Natural killer cell treated with Interleukin-12 subunit alpha and Interleukin-12 subunit beta and Interleukin-15 and Interleukin-18, amount 100 ng/mL, for 72 hours (primary cell): ENCODE measurements around the gene CELF2. TPM values are rescaled to one million over a fixed set of nuclear protein-coding genes. Genes with fewer than 3 reads are reported as not detected.

ENCODE experiments used
- ATAC-seq, 2 donors: fragments of 150-1000 bp; cut with Tn5 transposase in 1 of 2; sonication (Bioruptor Pico), chemical (Tn5 transposase) in 1 of 2; 2 replicates each; pipeline ENCODE4 v1.10.0; 2021
- DNase-seq: peaks from one replicate; pipeline ENCODE4 v3.0.0; 2022; ENCODE audit warnings: low spot score
- H3K27ac Mint-ChIP-seq, 2 donors: 1 replicate in 1 of 2; 2 replicates in 1 of 2; pipeline ENCODE4 v1.8.0; 2022; ENCODE audit warnings: mixed read lengths in 2 of 2, mild to moderate bottlenecking in 1 of 2, moderate library complexity in 1 of 2
- H3K27me3 Mint-ChIP-seq, 2 donors: 1 replicate in 1 of 2; 2 replicates in 1 of 2; pipeline ENCODE4 v1.8.0; 2022; ENCODE audit warnings: mixed read lengths in 2 of 2
- H3K36me3 Mint-ChIP-seq: one replicate; pipeline ENCODE4 v1.8.0; 2022; ENCODE audit warnings: mixed read lengths
- H3K4me1 Mint-ChIP-seq, 2 donors: 1 replicate in 1 of 2; 2 replicates in 1 of 2; pipeline ENCODE4 v1.8.0; 2022; ENCODE audit warnings: low read depth in 2 of 2, mixed read lengths in 2 of 2, mild to moderate bottlenecking in 1 of 2
- H3K4me3 Mint-ChIP-seq: one replicate; pipeline ENCODE4 v1.8.0; 2022; ENCODE audit warnings: mixed read lengths
- H3K9me3 Mint-ChIP-seq: 2 replicates; pipeline ENCODE4 v1.8.0; 2022; ENCODE audit warnings: mixed read lengths
- total RNA-seq, 2 donors: library from RNA; stranded (reverse); gene quantifications; one replicate each; pipeline ENCODE4 v1.2.3, GENCODE V29; 2022

CELF2 gene
- total RNA-seq, 2 donors from 2014 or later, result 185 to 208 TPM

DNA sequence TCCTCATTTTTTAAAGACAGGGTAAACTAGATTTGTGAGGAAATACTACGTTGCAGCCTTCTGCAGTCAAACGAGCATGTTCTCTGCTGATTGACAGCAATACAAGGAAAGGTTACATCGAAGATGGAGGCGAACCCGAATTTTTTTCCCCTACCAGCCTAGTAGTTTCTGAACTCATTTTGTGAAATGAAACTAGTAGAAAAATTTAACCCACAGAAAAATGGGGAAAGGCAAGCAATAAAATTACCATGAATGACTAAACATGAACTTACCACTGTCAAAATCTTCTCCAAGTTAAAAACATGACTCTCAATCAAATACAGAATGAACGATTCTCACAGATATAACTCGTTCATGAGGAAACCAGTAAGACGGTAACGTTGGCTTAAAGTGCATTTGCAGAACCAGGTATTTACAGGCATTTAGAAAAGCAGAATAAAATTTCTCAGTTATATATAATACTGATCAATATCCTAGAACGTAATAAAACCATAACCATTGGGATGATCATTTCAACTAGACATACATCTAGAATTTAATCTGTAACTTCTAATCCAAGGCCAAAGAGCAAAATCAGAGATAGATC, 73.9 kb downstream of the CELF2 start:
- no peaks in the 10 kb centered on the region for H3K36me3 Mint-ChIP-seq
- DNase-seq (no peak), ATAC-seq (peak in 1 of 2 donors; percentile 44)
- H3K9me3 Mint-ChIP-seq, result no peaks in the 10 kb centered on the region
- peak overlapping the region in 1 of 2 donors; percentile 53 for H3K27ac Mint-ChIP-seq
- H3K27me3 Mint-ChIP-seq, result peaks cover 4 to 11% of the 10 kb centered on the region in 2 donors
- peak overlapping the region; percentile 34 for H3K4me3 Mint-ChIP-seq
- H3K4me1 Mint-ChIP-seq, result peaks cover 0 to 12% of the 10 kb centered on the region in 2 donors

DNA sequence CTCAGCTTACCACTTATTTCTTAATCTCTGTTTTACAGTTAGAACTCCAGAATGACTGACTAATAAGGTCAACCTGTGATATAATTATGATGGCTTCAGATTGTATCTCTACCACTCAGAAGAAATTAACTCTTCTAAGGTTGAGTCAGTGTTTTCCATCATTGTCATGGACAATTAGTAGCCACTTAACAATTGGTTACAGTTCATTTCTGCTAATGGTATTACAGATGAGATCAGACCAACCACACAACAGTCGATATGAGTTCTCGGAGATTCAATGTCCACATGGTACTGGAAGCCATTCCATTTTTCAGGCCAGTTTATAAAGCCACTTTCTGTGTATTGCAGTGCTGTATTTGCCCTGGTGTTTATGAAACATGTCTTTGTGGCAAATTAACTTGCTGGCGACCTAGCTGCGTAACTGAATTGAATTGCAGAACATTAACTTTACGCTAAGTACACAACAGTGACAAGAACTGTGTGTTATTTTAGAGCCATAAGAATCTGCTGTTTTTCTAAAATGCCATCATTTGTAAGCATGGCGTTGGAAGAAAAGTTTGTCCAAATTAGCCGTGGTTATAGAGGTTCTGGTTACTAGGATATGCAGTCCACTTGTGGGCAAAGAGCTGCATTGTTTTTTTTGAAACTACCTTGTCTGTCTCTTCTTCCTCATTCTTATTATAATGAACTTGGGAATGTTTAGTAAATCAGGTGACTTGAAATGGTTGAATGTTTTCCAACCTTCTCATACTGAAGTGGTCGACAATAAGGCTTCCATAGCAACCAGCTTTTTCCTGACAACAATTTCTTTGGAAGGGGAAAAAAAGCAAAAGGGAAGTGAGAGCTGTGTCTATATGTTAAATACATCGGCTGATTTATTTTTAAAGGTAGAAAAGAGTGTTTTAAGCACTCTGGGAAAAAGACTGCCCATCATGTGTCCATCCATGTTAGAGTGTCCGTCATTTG, 76.4 kb downstream of the CELF2 start:
- Mint-ChIP-seq H3K27me3 (peaks cover 4 to 11% of the 10 kb centered on the region in 2 donors), H3K9me3 (no peaks in the 10 kb centered on the region), H3K4me1 (peaks cover 0 to 12% of the 10 kb centered on the region in 2 donors), H3K4me3 (no peak overlapping the region), H3K27ac (no peak overlapping the region), H3K36me3 (no peaks in the 10 kb centered on the region)
- DNase-seq (no peak), ATAC-seq (no peak)

DNA sequence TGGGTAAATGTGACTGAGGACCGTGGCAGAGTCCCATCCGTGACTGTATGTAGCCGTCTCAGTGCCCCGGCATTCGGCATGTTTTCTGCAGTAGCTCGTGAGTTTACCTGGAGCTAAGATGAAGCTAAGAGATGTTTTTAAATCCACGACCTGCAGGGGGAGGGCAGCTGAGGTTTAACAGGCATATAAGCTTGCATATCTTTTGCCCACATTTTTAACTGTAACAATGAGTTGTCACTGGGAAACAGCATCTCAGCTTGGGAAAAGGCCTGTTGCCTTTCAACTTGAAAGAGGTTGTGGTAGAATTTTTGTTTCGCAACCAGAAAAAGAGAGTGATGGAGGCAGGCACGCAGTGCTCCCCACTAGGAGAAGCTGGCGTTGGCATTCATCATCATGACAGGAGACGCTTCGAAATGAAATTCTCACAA, 77.7 kb downstream of the CELF2 start:
- no peak for DNase-seq
- H3K27ac Mint-ChIP-seq, result no peak overlapping the region
- no peak overlapping the region for H3K4me3 Mint-ChIP-seq
- H3K36me3 Mint-ChIP-seq, result no peaks in the 10 kb centered on the region
- H3K9me3 Mint-ChIP-seq, result no peaks in the 10 kb centered on the region
- H3K27me3 Mint-ChIP-seq, result peaks cover 4 to 11% of the 10 kb centered on the region in 2 donors
- ATAC-seq, result no peak
- H3K4me1 Mint-ChIP-seq, result peaks cover 0 to 12% of the 10 kb centered on the region in 2 donors

DNA sequence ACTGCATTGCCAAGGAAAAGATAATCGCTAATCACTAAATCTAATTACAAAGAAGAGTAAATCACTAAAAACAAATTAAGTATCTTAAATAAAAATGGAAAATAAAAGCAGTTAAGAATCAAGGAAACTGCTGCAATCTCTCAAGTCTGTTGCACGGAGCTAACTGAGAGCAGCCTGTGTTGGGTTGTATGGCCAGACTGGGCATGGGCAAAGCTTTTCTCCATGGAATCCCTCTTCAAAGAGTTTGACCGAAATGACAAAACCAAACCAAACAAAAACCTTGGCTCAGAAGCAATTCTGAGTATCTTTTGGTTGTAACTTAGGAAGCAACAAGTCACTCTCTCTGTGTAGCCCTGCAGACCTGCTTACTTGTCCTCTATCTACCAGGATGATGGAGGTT, 78.8 kb downstream of the CELF2 start:
- DNase-seq, result no peak
- H3K27me3 Mint-ChIP-seq, result peaks cover 4 to 19% of the 10 kb centered on the region in 2 donors
- H3K9me3 Mint-ChIP-seq, result no peaks in the 10 kb centered on the region
- no peaks in the 10 kb centered on the region for H3K36me3 Mint-ChIP-seq
- no peak overlapping the region for H3K27ac Mint-ChIP-seq
- no peak for ATAC-seq
- H3K4me3 Mint-ChIP-seq, result no peak overlapping the region
- peaks cover 0 to 10% of the 10 kb centered on the region in 2 donors for H3K4me1 Mint-ChIP-seq

DNA sequence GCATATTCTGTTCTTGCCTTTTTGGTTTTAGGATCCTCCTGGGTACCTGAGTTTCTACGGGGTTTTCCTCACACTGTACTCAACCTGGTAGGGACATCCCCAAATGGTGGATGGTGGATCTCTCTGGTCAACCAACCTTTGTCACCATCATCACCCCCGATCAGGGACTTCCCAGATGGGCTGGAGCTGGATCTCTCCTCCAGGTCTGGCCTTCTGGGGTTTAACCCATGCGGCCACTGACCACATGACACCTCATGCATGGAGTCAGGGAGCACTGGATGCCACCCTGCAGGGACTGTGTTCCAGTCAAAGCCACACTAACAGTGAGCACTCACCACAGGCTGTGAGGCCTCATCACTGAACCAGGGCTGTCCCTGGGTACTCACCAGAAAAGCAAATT, 80.0 kb downstream of the CELF2 start:
- Mint-ChIP-seq H3K4me3 (no peak overlapping the region), H3K27me3 (peaks cover 4 to 22% of the 10 kb centered on the region in 2 donors), H3K9me3 (no peaks in the 10 kb centered on the region), H3K4me1 (no peaks in the 10 kb centered on the region), H3K27ac (no peak overlapping the region), H3K36me3 (no peaks in the 10 kb centered on the region)
- ATAC-seq, result peak; percentile 43 to 56
- no peak for DNase-seq

DNA sequence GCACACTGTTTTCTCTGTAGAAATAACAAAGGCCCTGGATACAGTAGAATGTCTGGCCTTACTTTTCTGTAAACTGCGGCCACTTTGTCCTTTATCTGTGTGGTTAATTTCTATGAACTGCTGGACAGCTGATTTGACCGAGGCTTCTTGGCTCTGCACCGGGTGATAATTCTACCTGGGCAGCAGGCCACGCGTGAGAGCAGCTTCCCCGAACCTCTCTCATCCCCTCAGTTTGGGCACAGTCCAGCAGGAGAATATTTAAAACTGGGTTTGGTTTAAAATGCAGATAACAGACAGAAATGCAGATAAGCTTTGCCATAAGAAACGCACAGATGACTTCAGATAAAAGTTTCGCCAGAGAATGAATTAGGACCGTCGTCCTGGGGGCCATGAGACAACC, 81.0 kb downstream of the CELF2 start:
- Mint-ChIP-seq H3K4me3 (no peak overlapping the region), H3K27me3 (peaks cover 7 to 26% of the 10 kb centered on the region in 2 donors), H3K4me1 (no peaks in the 10 kb centered on the region), H3K36me3 (no peaks in the 10 kb centered on the region), H3K27ac (no peak overlapping the region), H3K9me3 (no peaks in the 10 kb centered on the region)
- DNase-seq (no peak), ATAC-seq (no peak)

DNA sequence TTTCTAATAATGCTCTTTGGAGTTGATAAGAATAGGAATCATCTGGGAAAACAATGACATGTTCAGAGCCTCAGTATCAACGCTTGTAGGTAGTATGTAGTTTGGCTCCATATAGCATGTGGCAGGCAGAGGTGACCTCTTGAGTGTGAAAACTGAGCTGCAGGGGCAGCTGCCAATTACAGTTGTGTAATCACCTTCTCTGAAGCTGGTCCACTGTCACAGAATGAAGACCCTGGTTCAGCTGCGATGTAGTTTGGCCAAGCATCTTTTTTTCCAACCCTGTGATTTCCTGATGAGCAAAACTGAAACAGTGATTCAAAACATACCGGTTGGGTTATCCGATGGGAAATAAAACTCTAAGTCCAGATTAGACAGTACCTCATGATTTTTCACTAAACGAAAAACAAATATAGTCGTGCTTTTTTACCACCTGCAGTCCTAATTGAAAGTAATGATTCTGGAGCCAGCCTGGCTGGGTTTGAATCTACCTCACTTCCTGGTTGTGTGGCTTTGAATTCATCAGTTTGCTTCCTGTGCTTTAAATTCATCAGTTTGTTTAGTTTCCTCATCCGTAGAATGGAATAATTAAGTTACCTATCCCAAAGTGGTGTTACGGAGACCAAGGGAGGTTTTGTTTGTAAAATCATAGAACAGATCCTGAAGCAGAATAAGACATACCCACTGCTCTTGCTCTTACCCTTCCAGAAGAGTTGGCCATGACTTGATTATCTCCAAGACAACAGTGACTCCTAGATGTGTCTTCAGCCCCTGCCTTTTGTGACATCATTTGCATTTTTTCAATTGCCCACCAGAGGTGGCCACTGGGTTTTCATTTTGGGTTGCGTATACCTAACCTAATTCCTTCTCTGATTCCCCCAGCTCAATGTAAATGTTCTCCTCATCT, 87.4 kb downstream of the CELF2 start:
- peak overlapping the region in 1 of 2 donors; percentile 13 for H3K27ac Mint-ChIP-seq
- ATAC-seq (peak in 1 of 2 donors; percentile 48), DNase-seq (no peak)
- H3K9me3 Mint-ChIP-seq, result no peaks in the 10 kb centered on the region
- peaks cover 11 to 22% of the 10 kb centered on the region in 2 donors for H3K4me1 Mint-ChIP-seq
- peaks cover 2 to 16% of the 10 kb centered on the region in 2 donors for H3K27me3 Mint-ChIP-seq
- no peaks in the 10 kb centered on the region for H3K36me3 Mint-ChIP-seq
- H3K4me3 Mint-ChIP-seq, result peak overlapping the region; percentile 48

DNA sequence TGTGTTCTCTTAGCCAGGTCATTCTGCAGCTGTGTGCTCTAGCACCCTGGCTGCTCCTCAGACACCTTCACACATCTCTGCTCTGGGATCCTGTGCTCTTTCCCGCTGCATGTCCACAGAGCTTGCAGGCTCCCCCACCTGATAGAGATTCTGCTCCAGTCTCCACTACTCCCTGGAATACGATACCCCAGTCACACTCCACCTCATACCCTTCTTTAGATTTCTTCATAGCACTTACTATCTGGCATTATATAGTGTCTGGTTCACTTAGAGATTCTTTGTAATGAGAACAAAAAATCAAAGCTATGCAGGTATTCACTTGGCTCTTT, 88.0 kb downstream of the CELF2 start:
- Mint-ChIP-seq H3K27me3 (peaks cover 2 to 14% of the 10 kb centered on the region in 2 donors), H3K27ac (peak overlapping the region in 1 of 2 donors; percentile 13), H3K4me3 (peak overlapping the region; percentile 48), H3K4me1 (peaks cover 11 to 22% of the 10 kb centered on the region in 2 donors), H3K9me3 (no peaks in the 10 kb centered on the region), H3K36me3 (no peaks in the 10 kb centered on the region)
- no peak for ATAC-seq
- DNase-seq, result no peak

DNA sequence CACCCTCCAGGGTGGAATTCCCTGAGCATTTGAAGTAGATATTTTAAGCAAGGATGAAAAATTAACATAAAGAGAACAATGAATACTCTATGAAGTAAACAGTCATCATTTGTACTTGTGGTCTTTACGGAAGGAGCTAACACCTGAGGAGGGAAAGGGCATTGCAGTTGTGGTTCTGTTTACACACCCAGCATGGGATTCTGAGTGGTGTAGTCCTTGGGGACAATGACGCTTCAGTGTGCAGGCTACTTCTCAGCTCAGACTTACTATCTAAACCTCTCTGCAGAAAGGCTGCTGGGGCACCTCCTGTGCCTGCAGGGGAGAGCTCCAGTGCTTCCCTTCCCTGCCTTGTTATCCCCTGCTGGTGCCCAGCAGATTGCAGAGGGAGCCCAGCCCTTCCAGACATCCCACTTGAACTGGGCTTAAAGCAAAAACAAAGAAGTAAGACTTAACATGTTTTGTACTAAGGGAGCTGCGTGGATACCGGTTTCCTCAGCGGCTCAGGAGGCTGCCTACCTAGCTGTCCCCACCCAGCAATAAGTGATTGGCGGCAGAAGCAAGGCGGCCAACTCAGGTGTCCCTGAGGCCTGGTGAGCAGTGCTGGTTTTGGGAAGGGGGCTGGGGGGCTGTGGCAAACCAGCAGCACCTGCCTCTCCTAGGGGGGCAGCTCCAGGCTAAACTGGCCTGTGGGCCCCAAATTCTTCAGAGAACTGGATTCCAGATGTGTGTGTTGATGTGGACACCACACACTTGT, 89.1 kb downstream of the CELF2 start:
- H3K27me3 Mint-ChIP-seq, result peaks cover 2 to 7% of the 10 kb centered on the region in 2 donors
- peak overlapping the region in 1 of 2 donors; percentile 13 for H3K27ac Mint-ChIP-seq
- no peaks in the 10 kb centered on the region for H3K9me3 Mint-ChIP-seq
- DNase-seq, result no peak
- no peak overlapping the region for H3K4me3 Mint-ChIP-seq
- ATAC-seq, result peak; percentile 33 to 52
- H3K4me1 Mint-ChIP-seq, result peaks cover 11 to 22% of the 10 kb centered on the region in 2 donors
- H3K36me3 Mint-ChIP-seq, result no peaks in the 10 kb centered on the region

DNA sequence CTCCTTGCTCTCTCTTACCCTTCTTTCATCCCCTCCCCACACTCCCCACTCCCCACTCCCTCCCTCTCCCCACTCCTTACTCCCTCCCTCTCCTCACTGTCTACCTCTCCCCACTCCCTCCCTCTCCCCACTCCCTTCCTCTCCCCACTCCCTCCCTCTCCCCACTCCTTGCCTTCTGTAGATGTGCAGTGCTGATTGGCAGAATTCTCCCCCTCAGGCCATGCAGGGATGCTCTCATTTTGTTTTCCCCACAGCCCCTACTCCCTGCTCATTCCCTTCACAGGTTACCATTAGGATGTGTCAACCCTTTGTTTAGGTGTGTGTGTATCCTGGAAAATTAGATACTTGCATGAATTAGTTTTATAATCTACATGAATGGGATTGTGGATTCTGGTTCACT, 90.3 kb downstream of the CELF2 start:
- Mint-ChIP-seq H3K27ac (peak overlapping the region; percentile 15 to 21), H3K4me1 (peaks cover 14 to 23% of the 10 kb centered on the region in 2 donors), H3K36me3 (no peaks in the 10 kb centered on the region), H3K4me3 (no peak overlapping the region), H3K27me3 (peaks cover 0 to 1% of the 10 kb centered on the region in 2 donors), H3K9me3 (no peaks in the 10 kb centered on the region)
- ATAC-seq (no peak), DNase-seq (no peak)

DNA sequence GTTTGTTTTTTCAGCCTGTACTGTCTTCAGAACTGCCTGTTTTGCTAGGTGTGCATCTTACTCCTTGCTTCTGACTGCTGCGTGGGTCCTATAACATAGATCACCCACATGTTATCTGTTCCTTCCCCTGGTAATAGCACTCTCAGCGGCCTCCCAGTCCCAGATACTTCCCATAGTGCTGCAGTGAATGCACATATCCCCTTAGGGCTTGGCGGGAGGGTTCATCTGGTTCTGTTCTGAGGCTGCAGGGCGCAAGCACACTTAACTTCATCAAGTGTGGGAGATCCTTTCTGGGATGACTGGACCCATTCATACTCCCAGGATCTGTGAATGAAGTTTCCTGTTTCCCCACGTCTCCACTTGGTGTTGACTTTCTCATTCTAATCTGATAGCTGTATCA, 90.7 kb downstream of the CELF2 start:
- peak overlapping the region; percentile 15 to 21 for H3K27ac Mint-ChIP-seq
- H3K36me3 Mint-ChIP-seq, result no peaks in the 10 kb centered on the region
- no peaks in the 10 kb centered on the region for H3K9me3 Mint-ChIP-seq
- DNase-seq (no peak), ATAC-seq (no peak)
- H3K4me1 Mint-ChIP-seq, result peaks cover 17 to 27% of the 10 kb centered on the region in 2 donors
- no peak overlapping the region for H3K4me3 Mint-ChIP-seq
- H3K27me3 Mint-ChIP-seq, result no peaks in the 10 kb centered on the region

DNA sequence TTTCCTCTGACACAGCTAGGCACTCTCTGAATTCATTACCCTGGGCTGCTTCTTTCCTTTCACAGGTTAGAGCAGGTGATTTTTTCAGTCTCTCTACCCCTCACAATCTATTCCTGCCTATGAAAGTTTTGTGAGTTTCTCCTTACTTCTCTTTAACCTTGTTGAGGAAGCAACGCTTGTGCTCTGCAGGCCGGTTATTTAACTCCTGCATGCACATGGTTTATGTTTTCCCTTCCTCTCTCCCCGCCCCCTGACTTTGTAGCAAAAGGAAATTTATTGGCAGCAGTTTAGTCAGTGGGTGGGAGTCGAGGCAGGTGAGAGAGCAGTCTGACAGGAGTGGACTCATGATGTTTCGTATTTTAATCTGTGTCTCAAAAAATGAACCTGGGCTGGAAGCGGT, 91.9 kb downstream of the CELF2 start:
- DNase-seq, result no peak
- H3K4me1 Mint-ChIP-seq, result peaks cover 22 to 32% of the 10 kb centered on the region in 2 donors
- no peaks in the 10 kb centered on the region for H3K36me3 Mint-ChIP-seq
- no peaks in the 10 kb centered on the region for H3K27me3 Mint-ChIP-seq
- H3K27ac Mint-ChIP-seq, result no peak overlapping the region
- no peak for ATAC-seq
- H3K9me3 Mint-ChIP-seq, result no peaks in the 10 kb centered on the region
- no peak overlapping the region for H3K4me3 Mint-ChIP-seq

DNA sequence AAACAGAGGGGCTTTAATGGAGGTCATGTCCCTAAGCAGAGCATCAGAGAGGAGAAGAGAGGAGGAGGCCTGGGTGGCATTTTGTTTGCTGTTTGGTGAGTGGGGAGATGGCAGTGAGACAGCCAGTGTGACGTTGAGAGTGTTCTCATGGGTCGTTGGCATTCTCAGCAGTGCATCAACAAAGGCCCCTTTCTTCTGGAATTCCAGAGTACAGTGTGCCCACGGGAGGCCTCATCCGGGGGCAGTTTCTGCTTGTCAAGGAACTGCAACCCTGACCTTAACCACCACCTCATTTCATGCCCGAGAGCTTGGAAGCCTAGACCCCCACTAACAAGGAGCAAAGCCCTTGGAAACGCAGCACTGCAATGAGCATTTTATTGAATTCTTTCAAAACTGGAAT, 92.9 kb downstream of the CELF2 start:
- DNase-seq (no peak), ATAC-seq (no peak)
- no peak overlapping the region for H3K4me3 Mint-ChIP-seq
- H3K9me3 Mint-ChIP-seq, result no peaks in the 10 kb centered on the region
- no peaks in the 10 kb centered on the region for H3K36me3 Mint-ChIP-seq
- no peak overlapping the region for H3K27ac Mint-ChIP-seq
- H3K4me1 Mint-ChIP-seq, result peaks cover 14 to 25% of the 10 kb centered on the region in 2 donors
- no peaks in the 10 kb centered on the region for H3K27me3 Mint-ChIP-seq
